GM12891 (cell line): Measurements from ENCODE around the gene FAM227A.
"Not testable (repeated sequence)": the region's sequence is repeated elsewhere in the genome, so short reads cannot be mapped to it uniquely, and the experiment has no call there.

Experiments
- POLR2A ChIP-seq: IDR thresholded peaks from 2 replicates; pipeline ENCODE4 v1.6.1; 2011; ENCODE audit warnings: low read depth, low read length, control low read depth
- POLR2AphosphoS5 ChIP-seq: IDR thresholded peaks from 2 replicates; pipeline ENCODE4 v1.6.1; 2011; ENCODE audit warnings: low read depth, low read length, control low read depth
- POU2F2 ChIP-seq: IDR thresholded peaks from 2 replicates; pipeline ENCODE4 v1.6.1; 2011; ENCODE audit warnings: low read depth, mild to moderate bottlenecking, control low read depth, low read length, moderate library complexity
- SPI1 ChIP-seq: IDR thresholded peaks from 2 replicates; pipeline ENCODE4 v1.6.1; 2011; ENCODE audit warnings: low read depth, low read length, control low read depth
- TAF1 ChIP-seq: IDR thresholded peaks from 2 replicates; pipeline ENCODE4 v1.6.1; 2011; ENCODE audit warnings: low read depth, low read length, control low read depth

GRCh38 chr22:38615064-38615405 is 41.2 kb downstream of the FAM227A start:
- TF ChIP-seq POLR2A, POLR2AphosphoS5, POU2F2, SPI1, TAF1: not testable (repeated sequence)
